ENCODE data around the gene DNAAF5.

DNA sequence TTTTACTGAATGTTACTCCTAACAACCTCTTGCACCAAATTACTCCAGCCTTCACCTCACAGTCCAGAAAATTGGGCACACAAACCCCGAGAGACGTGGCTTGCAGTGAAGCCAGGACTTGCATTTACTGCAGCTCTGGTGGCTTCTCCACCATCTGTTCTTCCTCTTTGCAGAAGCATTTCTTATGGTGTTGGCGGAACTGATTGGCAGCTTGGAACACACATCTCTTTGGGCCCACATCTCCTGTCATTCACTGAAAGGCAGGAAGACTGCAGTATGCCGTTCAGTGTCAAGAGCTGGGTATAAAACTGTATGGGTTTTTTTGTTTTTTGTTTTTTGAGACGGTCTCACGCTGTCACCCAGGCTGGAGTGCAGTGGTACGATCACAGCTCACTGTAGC, 38.9 kb downstream of the DNAAF5 start:
- TF ChIP-seq POLR2AphosphoS5 (IDR thresholded peaks at IDR 0.05; ENCODE audit: low read depth, low read length) (no peak), POLR2A (IDR thresholded peaks at IDR 0.05; ENCODE audit: low read depth, low read length) (no peak)
